GM19372 (cell line): Measurements from ENCODE around the gene ZNF423.

Experiments
- ATAC-seq: cut with Tn5 transposase; IDR thresholded peaks from one replicate; pipeline ENCODE4 v1.9.1; 2021; ENCODE audit warnings: mild to moderate bottlenecking, low read depth, moderate library complexity; ENCODE audit not compliant: unreplicated experiment

The ZNF423 gene

DNA sequence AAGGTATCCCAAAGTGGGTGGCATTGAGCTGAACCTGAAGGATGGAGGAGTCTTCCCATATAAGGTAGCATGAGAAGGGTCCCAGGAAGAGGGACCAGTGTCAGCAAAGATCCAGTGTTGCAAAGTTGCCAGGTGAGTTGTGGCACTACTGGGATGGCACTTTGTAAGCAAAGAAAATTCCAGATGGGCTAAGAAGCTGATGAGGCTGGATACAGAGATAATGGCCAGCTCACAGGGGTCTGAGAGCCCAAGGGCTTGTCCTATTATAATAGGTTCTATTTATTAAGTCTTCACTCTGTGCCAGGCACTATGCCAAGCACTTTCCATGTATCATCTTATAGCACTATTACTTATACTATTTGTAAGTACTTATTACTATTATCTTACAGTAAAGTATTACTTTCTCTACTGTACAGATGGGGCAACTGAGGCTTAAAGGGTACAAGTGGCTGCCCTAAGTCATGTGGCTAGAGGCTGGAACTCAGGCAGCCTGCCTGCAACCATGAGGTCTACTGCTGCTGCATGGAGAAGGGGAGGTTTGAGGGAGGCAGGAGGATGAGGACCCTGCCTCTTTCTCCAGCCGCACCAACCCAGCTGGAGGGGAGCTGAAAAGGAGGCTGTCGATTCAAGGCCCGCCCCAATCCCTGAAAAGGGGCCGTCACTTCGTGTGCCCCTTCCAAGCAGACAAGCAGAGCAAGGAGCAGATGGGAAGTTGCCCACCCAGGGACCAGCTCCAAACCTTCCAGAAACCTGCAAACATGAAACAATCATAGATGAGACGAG lies 395.8 kb downstream of the ZNF423 start:
- no peak for ATAC-seq

DNA sequence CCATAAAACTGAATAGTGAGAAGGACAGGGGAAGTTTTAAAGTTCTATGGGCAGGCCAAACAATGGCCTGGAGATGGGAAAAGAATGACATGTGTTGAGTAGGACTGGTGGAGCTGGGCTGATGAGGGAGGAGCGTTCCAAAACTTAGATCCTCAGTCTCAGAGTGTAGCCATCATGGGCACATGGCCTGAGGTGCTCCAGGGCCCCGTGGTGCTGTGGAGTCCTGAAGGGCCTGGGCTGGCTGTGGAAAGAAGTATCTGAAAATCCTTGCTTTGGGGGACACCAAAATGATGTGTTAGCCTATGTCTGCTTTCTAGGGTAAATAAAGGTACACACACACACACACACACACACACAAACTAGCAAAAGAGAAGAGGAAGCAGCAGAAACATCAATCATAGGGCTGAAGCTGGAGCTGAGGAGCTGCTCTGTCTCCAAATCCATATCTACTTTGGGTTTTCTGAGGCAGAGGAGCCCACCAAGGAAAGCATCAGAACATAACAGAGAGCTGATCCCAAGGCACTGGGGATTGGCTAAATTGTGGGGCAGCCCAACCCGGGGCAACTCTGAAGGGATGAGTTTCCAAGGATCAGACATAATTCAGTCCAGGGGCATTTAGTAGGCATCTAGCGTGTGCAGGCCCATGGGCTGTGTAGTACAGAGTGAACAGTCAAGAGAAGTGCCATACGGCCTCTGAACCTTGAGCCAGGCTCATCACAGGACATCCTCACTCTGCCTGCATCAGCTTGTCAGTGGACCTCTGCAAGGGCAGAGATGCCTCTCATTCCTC lies 397.1 kb downstream of the ZNF423 start:
- no peak for ATAC-seq

DNA sequence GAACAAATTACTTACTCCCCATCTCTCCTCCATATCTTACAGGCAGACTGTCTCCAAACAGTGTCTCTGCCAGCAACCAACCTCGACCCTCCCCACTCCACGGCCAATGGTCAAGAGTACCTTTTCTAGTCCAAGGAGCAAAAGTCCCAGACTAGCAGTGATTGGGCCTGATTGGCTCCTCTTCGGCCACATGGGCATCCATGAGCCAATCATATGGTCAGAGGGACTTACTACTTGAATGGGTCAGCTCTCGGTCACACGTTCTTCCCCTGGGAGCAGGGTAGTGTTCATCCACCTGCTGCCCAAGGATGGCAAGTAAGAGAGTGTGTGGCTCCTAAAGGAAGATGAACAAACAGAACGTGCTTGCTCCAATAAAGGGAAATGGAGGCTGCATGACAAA lies 397.7 kb downstream of the ZNF423 start:
- no peak for ATAC-seq

GRCh38 chr16:49457196-49457595 lies 398.7 kb downstream of the ZNF423 start:
- ATAC-seq: no peak

DNA sequence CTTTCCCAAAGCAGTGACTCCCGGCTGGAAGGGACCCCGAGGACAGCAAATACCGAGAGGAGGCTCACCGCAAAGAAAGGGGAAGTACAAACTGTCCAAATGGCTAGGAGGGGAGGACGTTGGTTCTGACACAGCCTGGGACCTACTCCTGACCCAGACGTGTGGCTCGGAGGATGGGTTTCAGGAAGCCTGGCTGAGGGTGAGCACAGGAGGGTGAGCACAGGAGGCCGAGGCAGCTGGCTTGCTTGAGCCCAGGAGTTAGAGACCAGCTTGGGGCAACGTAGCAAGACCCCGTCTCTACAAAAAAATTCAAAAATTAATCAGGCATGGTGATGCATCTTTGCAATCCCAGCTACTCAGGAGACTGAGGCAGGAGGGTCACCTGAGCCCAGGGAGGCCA lies 399.1 kb downstream of the ZNF423 start:
- ATAC-seq: no peak

- ATAC-seq: no peak
These were observed 399.7 kb downstream of the ZNF423 start for GRCh38 chr16:49455991-49456745.

GRCh38 chr16:49455181-49455990 lies 400.5 kb downstream of the ZNF423 start:
- ATAC-seq: no peak

GRCh38 chr16:49454426-49455180 lies 401.3 kb downstream of the ZNF423 start:
- ATAC-seq: no peak

- ATAC-seq: no peak
These were observed 401.9 kb downstream of the ZNF423 start for GRCh38 chr16:49453983-49454382.

DNA sequence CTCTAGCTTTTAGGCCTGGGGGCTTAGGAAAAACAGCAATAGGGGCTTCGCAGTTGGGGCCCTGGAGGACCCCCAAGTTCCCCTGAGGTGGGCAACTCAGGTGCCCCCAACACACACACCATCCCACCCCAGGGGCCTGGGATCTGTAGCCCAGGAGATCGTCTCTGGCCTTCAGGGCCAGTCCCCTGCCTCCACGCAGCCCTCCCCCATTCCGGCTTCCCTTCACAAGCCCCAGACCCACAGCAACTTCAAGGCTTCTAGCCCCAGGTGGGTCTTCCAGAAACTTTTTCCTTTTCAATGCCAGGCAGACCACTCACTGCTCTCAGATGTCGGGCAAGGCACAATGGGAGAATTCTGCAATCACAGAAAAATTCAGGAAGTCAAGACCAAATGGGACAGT lies 402.9 kb downstream of the ZNF423 start:
- no peak for ATAC-seq

DNA sequence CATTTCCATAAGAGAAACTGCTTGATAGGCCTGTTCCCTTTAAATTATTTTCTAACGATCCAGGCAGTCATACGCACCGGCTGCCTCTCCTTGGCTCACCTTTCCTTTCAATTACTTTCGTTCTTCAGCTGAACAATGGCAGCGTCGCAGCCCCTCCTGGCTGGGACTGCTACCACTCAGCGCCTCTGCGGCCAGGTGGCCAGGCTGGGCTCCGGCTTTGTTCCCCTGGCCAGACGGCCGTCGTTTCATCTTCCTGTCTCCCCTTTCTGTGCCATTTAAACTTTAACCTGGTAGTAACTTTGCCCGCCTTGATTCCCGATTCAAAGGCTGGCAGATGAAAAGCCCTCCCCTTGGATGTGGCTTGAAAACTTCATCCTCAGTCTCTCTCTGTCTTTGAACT lies 403.3 kb downstream of the ZNF423 start:
- ATAC-seq: no peak

- ATAC-seq: no peak
These were observed 403.8 kb downstream of the ZNF423 start for GRCh38 chr16:49452108-49452507.

DNA sequence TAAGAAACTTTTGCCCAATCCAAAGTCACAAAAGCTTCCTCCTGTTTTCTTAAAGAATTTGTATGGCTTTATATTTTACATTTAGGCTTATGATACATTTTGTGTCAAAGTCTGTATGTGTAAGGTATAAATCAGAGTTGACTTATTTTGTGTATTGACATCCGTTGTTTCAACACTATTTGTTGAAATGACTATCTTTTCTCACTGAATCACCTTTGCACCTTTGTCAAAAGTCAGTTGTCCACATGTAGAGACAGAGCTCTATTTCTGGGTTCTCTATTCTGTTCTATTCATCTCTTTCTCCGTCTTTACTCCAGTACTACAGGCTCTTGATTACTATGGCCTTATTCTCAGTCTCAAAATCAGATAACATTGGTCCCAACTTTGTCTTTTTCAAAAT lies 409.1 kb downstream of the ZNF423 start:
- ATAC-seq: no peak

DNA sequence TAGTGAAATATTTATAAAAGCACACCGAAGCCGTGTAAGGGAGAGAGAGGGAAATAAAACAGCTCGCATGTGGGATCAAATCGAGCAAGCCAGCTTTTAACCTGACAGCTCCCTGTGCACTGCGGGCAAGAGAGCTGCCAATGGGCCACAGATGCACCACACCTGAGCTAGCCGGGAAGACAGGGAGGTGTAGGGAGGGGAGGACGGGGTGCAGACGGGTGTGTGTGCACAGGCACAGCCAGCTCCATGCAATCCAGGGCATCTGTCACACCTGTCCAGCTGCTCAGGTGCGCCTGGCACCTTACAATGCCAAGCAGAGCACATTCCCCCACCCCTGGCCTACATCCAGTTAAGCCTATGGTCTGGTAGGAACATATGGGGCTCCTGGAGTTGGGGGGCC lies 412.3 kb downstream of the ZNF423 start:
- no peak for ATAC-seq

GRCh38 chr16:49442805-49443204 lies 413.1 kb downstream of the ZNF423 start:
- ATAC-seq: no peak

- peak; percentile 97 for ATAC-seq
These were observed 414.5 kb downstream of the ZNF423 start for GRCh38 chr16:49441366-49441780.

DNA sequence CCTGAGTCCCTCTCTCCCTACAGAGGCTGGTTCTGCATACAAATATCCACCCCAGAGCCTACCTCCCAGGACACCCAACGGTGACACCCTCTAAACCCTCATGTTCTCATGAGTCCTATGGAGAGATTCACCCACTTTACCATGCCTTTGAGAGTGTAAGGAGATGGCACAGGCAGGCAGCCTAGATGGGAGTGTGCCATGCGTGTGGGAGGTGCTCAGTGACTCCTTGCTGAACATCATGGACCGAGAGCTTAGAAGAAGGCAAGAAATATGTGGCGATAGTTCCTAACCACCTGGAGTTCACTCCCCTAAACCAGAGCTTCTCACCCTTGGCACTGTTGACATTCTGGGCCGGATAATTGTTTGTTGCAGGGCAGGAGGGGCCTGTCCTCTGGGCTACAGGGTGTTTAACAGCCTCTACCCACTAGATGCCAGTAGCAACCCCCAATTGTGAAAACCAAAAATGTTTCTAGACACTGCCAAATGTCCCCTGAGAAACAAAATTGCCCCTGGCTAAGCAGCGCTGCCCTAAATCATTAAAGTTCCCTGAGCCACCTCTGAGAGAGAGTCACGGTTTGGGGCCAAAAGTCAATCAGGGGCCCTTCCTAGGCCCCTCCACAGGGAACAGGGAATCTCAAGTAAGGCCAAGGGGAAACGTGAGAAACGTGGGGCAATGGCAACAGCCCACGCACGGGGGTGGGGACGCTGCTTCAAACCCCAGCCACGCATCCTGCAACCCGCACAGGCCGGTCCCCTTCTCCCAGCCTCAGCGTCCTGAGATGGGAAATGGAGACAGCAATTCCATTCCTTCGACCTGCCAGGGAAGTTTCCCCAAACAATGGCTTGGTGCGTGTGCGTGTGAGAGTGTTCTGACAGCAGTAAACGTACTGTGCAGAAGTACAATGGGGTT lies 415.5 kb downstream of the ZNF423 start:
- no peak for ATAC-seq

DNA sequence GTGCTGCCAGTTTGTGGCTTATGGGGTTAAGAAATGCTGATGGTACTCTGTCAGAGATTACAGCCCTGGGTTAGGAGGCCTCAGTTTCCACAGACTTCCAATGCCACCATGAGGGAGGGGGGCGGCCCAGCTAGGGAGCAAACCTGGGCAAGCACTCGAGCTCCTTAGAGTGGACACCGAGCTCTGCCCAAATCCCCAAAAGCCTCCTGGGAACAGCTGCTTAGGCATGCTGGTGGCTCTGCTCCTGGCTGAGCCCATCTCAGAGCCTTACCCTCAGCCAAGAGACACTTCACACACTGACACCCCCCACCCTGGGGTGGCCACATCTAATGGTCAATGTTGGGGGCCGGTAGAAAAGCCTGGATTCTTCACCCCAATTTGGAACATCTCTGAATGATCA lies 416.2 kb downstream of the ZNF423 start:
- no peak for ATAC-seq

GRCh38 chr16:49439050-49439449 lies 416.9 kb downstream of the ZNF423 start:
- no peak for ATAC-seq
